C4-2B (cell line): ENCODE data around the gene PTPRM.

Source experiments
- CTCF ChIP-seq: fragments of 450-650 bp; conservative IDR thresholded peaks from 2 replicates; pipeline ENCODE4 v1.5.1; 2017; ENCODE audit warnings: mild to moderate bottlenecking
- ZFX ChIP-seq: fragments of 450-650 bp; IDR thresholded peaks from 2 replicates; pipeline ENCODE4 v1.6.1; 2017

GRCh38 chr18:7691206-7691605 lies 124.1 kb downstream of the PTPRM start:
- TF ChIP-seq CTCF, result no peak
- no peak for TF ChIP-seq ZFX
